ENCODE data around the gene FAM163A.

DNA sequence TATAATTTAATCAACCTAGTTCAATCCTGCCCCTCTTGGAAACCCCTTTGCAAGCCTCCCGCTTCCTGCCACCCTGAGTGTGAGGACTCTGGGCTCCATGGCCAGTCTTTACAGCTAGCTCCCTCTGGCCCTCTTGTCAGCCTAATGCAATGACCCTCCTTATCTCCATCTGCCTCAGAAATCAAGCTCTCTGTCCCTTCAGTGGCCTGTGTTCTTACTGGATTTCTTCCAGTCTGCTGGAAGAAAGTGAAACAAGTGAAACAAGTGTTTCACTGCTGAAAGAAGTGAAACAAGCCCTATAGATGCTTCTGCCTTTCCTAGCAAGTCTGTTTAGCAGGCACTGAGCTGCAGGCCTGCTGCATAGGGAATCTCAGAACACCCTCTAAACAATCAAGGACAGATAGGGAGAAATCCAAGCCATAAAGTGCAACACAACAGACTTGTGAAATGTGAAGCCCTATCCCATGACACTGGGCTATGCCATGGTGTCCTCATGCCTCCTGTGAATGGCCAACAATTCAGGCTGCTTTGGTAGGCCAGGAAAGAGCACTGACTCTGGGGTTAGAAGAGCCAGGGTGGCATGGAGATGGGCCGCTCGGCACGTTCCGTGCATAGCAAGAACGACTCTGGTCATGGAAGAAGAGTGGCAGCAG is 55.9 kb downstream of the FAM163A start:
- TF ChIP-seq CTCF (IDR thresholded peaks at IDR 0.05; ENCODE audit: borderline replicate concordance, extremely low read depth, low read length, poor library complexity, severe bottlenecking) (no peak), EZH2 (IDR thresholded peaks at IDR 0.05; ENCODE audit: borderline replicate concordance, low read depth, low read length, severe bottlenecking) (no peak)

Data from DND-41 (cell line).